ENCODE results near the gene WNT8B. TPM values are rescaled to one million over a fixed set of nuclear protein-coding genes. Genes with fewer than 3 reads are reported as not detected.
A peak's percentile ranks its signal among the peaks of the same experiment; 100 is the strongest.

The WNT8B gene
- total RNA-seq, 1 donor from 2014 or later: not detected

- no peak for TF ChIP-seq CTCF (IDR thresholded peaks at IDR 0.05; ENCODE audit: insufficient read depth, low read length, severe bottlenecking)
- no peak overlapping the region for H3K4me3 ChIP-seq (ENCODE audit: low read depth, low read length)
- H3K36me3 ChIP-seq (ENCODE audit: control insufficient read depth, insufficient read depth, low read length): no peaks in the 10 kb centered on the region
- H3K27me3 ChIP-seq (ENCODE audit: control insufficient read depth, insufficient read depth, low read length): peaks cover 7% of the 10 kb centered on the region
- FAIRE-seq (peak; percentile 62), DNase-seq (ENCODE audit: low read depth) (no peak)
Observed at GRCh38 chr10:100483876-100484666, 21.3 kb downstream of the WNT8B start.

GRCh38 chr10:100485366-100485765 is 22.6 kb downstream of the WNT8B start:
- TF ChIP-seq CTCF (IDR thresholded peaks at IDR 0.05; ENCODE audit: insufficient read depth, low read length, severe bottlenecking): no peak
- peaks cover 5% of the 10 kb centered on the region for H3K27me3 ChIP-seq (ENCODE audit: control insufficient read depth, insufficient read depth, low read length)
- no peaks in the 10 kb centered on the region for H3K36me3 ChIP-seq (ENCODE audit: control insufficient read depth, insufficient read depth, low read length)
- DNase-seq (ENCODE audit: low read depth) (no peak), FAIRE-seq (no peak)
- H3K4me3 ChIP-seq (ENCODE audit: low read depth, low read length): no peak overlapping the region

GRCh38 chr10:100485801-100486495 is 23.1 kb downstream of the WNT8B start:
- FAIRE-seq (no peak), DNase-seq (ENCODE audit: low read depth) (no peak)
- H3K36me3 ChIP-seq (ENCODE audit: control insufficient read depth, insufficient read depth, low read length): no peaks in the 10 kb centered on the region
- no peak overlapping the region for H3K4me3 ChIP-seq (ENCODE audit: low read depth, low read length)
- TF ChIP-seq CTCF (IDR thresholded peaks at IDR 0.05; ENCODE audit: insufficient read depth, low read length, severe bottlenecking): no peak
- peaks cover 3% of the 10 kb centered on the region for H3K27me3 ChIP-seq (ENCODE audit: control insufficient read depth, insufficient read depth, low read length)

GRCh38 chr10:100487529-100487928 is 24.7 kb downstream of the WNT8B start:
- FAIRE-seq: no peak
- DNase-seq (ENCODE audit: low read depth): no peak

GRCh38 chr10:100489396-100489795 is 26.6 kb downstream of the WNT8B start:
- no peaks in the 10 kb centered on the region for H3K36me3 ChIP-seq (ENCODE audit: control insufficient read depth, insufficient read depth, low read length)
- H3K27me3 ChIP-seq (ENCODE audit: control insufficient read depth, insufficient read depth, low read length): no peaks in the 10 kb centered on the region
- DNase-seq (ENCODE audit: low read depth) (no peak), FAIRE-seq (no peak)
- TF ChIP-seq CTCF (IDR thresholded peaks at IDR 0.05; ENCODE audit: insufficient read depth, low read length, severe bottlenecking): no peak
- no peak overlapping the region for H3K4me3 ChIP-seq (ENCODE audit: low read depth, low read length)

More at GRCh38 chr10:100487529-100487928, 24.7 kb downstream of the WNT8B start:
- Histone ChIP-seq H3K27me3 (ENCODE audit: control insufficient read depth, insufficient read depth, low read length) (peaks cover 3% of the 10 kb centered on the region), H3K36me3 (ENCODE audit: control insufficient read depth, insufficient read depth, low read length) (no peaks in the 10 kb centered on the region), H3K4me3 (ENCODE audit: low read depth, low read length) (no peak overlapping the region)
- TF ChIP-seq CTCF (IDR thresholded peaks at IDR 0.05; ENCODE audit: insufficient read depth, low read length, severe bottlenecking): no peak

Data from bronchial epithelial cell (primary cell).